ENCODE data around the gene CD320. TPM values are rescaled to one million over a fixed set of nuclear protein-coding genes. Genes with fewer than 3 reads are reported as not detected.

The CD320 gene
- total RNA-seq, 4 donors from 2014 or later, result 23.6 to 72.9 (median 37.6) TPM

- TF ChIP-seq CTCF (IDR thresholded peaks at IDR 0.05; ENCODE audit: low read depth), result no peak
Observed at GRCh38 chr19:8324186-8325050, 16.3 kb upstream of the CD320 start.

- TF ChIP-seq CTCF (IDR thresholded peaks at IDR 0.05; ENCODE audit: low read depth), result no peak
Observed at GRCh38 chr19:8323781-8324185, 15.6 kb upstream of the CD320 start.

GRCh38 chr19:8322638-8322997, 14.5 kb upstream of the CD320 start:
- TF ChIP-seq CTCF (IDR thresholded peaks at IDR 0.05; ENCODE audit: low read depth), result no peak

- TF ChIP-seq CTCF (IDR thresholded peaks at IDR 0.05; ENCODE audit: low read depth), result no peak
Observed at GRCh38 chr19:8321986-8322637, 14.0 kb upstream of the CD320 start.

- no peak for TF ChIP-seq CTCF (IDR thresholded peaks at IDR 0.05; ENCODE audit: low read depth)
Observed at GRCh38 chr19:8321067-8321985, 13.2 kb upstream of the CD320 start, which contains the start of the genes NDUFA7 and RPS28. Gene NDUFA7 (minus strand): TSS chr19:8321375. CDS start chr19:8321358, 17 bp downstream. Gene RPS28 (plus strand): TSS chr19:8321496. CDS start chr19:8321531, 35 bp downstream.

- TF ChIP-seq CTCF (IDR thresholded peaks at IDR 0.05; ENCODE audit: low read depth), result no peak
Observed at GRCh38 chr19:8320564-8321066, 12.5 kb upstream of the CD320 start.
